H9 (cell line): ENCODE data around the gene TKTL1. TPM values are rescaled to one million over a fixed set of nuclear protein-coding genes. Genes with fewer than 3 reads are reported as not detected.

Source experiments
- DNase-seq: peaks from one replicate; pipeline ENCODE4 v3.0.0-alpha.2; 2017
- H2AFZ ChIP-seq: one replicate; pipeline ENCODE4 v1.6.1; 2013; ENCODE audit warnings: mild to moderate bottlenecking, low read length, control low read depth, moderate library complexity
- H2AK5ac ChIP-seq: 2 replicates; pipeline ENCODE4 v1.6.1; 2013; ENCODE audit warnings: low read length, control low read depth, mixed read lengths; ENCODE audit not compliant: insufficient read length
- H2BK120ac ChIP-seq: one replicate; pipeline ENCODE4 v1.6.1; 2013; ENCODE audit warnings: low read depth, mild to moderate bottlenecking, low read length, control low read depth, inconsistent platforms; ENCODE audit not compliant: poor library complexity, severe bottlenecking
- H2BK12ac ChIP-seq: 2 replicates; pipeline ENCODE4 v1.6.1; 2013; ENCODE audit warnings: low read length, control low read depth, mixed read lengths, low read depth; ENCODE audit not compliant: insufficient read length
- H2BK15ac ChIP-seq: 2 replicates; pipeline ENCODE4 v1.6.1; 2013; ENCODE audit warnings: low read depth, low read length, control low read depth
- H2BK20ac ChIP-seq: one replicate; pipeline ENCODE4 v1.6.1; 2013; ENCODE audit warnings: low read depth, mild to moderate bottlenecking, low read length, control low read depth, inconsistent platforms; ENCODE audit not compliant: poor library complexity, severe bottlenecking
- H2BK5ac ChIP-seq: 2 replicates; pipeline ENCODE4 v1.6.1; 2013; ENCODE audit warnings: low read length, control low read depth, mixed read lengths; ENCODE audit not compliant: insufficient read length
- H3K14ac ChIP-seq: 2 replicates; pipeline ENCODE4 v1.6.1; 2013; ENCODE audit warnings: low read length, control low read depth; ENCODE audit not compliant: insufficient read depth
- H3K18ac ChIP-seq: 2 replicates; pipeline ENCODE4 v1.6.1; 2013; ENCODE audit warnings: low read depth, mild to moderate bottlenecking, mixed read lengths, low read length, control low read depth; ENCODE audit not compliant: insufficient read length
- H3K23ac ChIP-seq: 2 replicates; pipeline ENCODE4 v1.6.1; 2013; ENCODE audit warnings: low read length, control low read depth, mixed read lengths, low read depth; ENCODE audit not compliant: insufficient read length
- H3K23me2 ChIP-seq: 2 replicates; pipeline ENCODE4 v1.6.1; 2013; ENCODE audit warnings: low read depth, mild to moderate bottlenecking, mixed read lengths, low read length, control low read depth; ENCODE audit not compliant: insufficient read length, poor library complexity, severe bottlenecking
- H3K27ac ChIP-seq: 2 replicates; pipeline ENCODE4 v1.5.1; 2013; ENCODE audit warnings: low read length, control low read depth, mixed read lengths, low read depth; ENCODE audit not compliant: insufficient read length
- H3K27me3 ChIP-seq: 2 replicates; pipeline ENCODE4 v1.6.1; 2013; ENCODE audit warnings: low read length, control low read depth, inconsistent platforms; ENCODE audit not compliant: insufficient read depth
- H3K4ac ChIP-seq: 2 replicates; pipeline ENCODE4 v1.6.1; 2013; ENCODE audit warnings: low read depth, mild to moderate bottlenecking, control low read depth, inconsistent platforms, low read length, moderate library complexity
- H3K4me1 ChIP-seq: 2 replicates; pipeline ENCODE4 v1.6.1; 2013; ENCODE audit warnings: low read length, control low read depth, inconsistent platforms; ENCODE audit not compliant: insufficient read depth
- H3K4me2 ChIP-seq: 2 replicates; pipeline ENCODE4 v1.6.1; 2013; ENCODE audit warnings: low read length, control low read depth, mixed read lengths; ENCODE audit not compliant: insufficient read length, insufficient read depth
- H3K56ac ChIP-seq: 2 replicates; pipeline ENCODE4 v1.6.1; 2013; ENCODE audit warnings: low read depth, mild to moderate bottlenecking, mixed read lengths, low read length, control low read depth; ENCODE audit not compliant: insufficient read length
- H3K79me1 ChIP-seq: 2 replicates; pipeline ENCODE4 v1.6.1; 2013; ENCODE audit warnings: low read depth, mild to moderate bottlenecking, moderate library complexity, low read length, control low read depth, inconsistent platforms; ENCODE audit not compliant: insufficient read depth, poor library complexity, severe bottlenecking
- H3K79me2 ChIP-seq: 2 replicates; pipeline ENCODE4 v1.6.1; 2013; ENCODE audit warnings: low read length, control low read depth, inconsistent platforms; ENCODE audit not compliant: insufficient read depth
- H3K9ac ChIP-seq: 2 replicates; pipeline ENCODE4 v1.6.1; 2013; ENCODE audit warnings: low read length, control low read depth, mixed read lengths; ENCODE audit not compliant: insufficient read length; ENCODE audit errors: extremely low read depth
- H3K9me3 ChIP-seq: one replicate; pipeline ENCODE4 v1.6.1; 2013; ENCODE audit warnings: low read depth, low read length, inconsistent platforms; ENCODE audit not compliant: control insufficient read depth
- H3T11ph ChIP-seq: one replicate; pipeline ENCODE4 v1.6.1; 2013; ENCODE audit warnings: mild to moderate bottlenecking, low read length, control low read depth, inconsistent platforms
- H4K20me1 ChIP-seq: one replicate; pipeline ENCODE4 v1.6.1; 2013; ENCODE audit not compliant: control insufficient read depth, insufficient read length, insufficient read depth
- H4K5ac ChIP-seq: 2 replicates; pipeline ENCODE4 v1.6.1; 2013; ENCODE audit warnings: low read depth, mild to moderate bottlenecking, mixed read lengths, low read length, control low read depth; ENCODE audit not compliant: insufficient read length
- H4K8ac ChIP-seq: replicated peaks from 2 replicates; pipeline ENCODE4 v1.6.1; 2013; ENCODE audit warnings: low read length, control low read depth, mixed read lengths, low read depth; ENCODE audit not compliant: insufficient read length
- H4K91ac ChIP-seq: 2 replicates; pipeline ENCODE4 v1.6.1; 2013; ENCODE audit warnings: low read depth, mild to moderate bottlenecking, moderate library complexity, mixed read lengths, low read length, control low read depth; ENCODE audit not compliant: insufficient read length
- H3K27ac Mint-ChIP-seq, 3 experiments: 2 replicates in 2 of 3; 3 replicates in 1 of 3; pipeline ENCODE4 v1.8.0; 2020 to 2021; ENCODE audit warnings: mixed read lengths in 3 of 3, mild to moderate bottlenecking in 1 of 3, moderate library complexity in 1 of 3
- H3K27me3 Mint-ChIP-seq: 2 replicates; pipeline ENCODE4 v1.8.0; 2021; ENCODE audit warnings: low read depth, mild to moderate bottlenecking, moderate library complexity, mixed read lengths
- H3K36me3 Mint-ChIP-seq, 3 experiments: 2 replicates in 2 of 3; 3 replicates in 1 of 3; pipeline ENCODE4 v1.8.0; 2020 to 2021; ENCODE audit warnings: low read depth in 3 of 3, mixed read lengths in 3 of 3; ENCODE audit not compliant: insufficient read depth in 1 of 3
- H3K4me1 Mint-ChIP-seq, 2 experiments: 2 replicates each; pipeline ENCODE4 v1.8.0; 2020; ENCODE audit warnings: mixed read lengths in 2 of 2
- H3K4me3 Mint-ChIP-seq, 2 experiments: 2 replicates in 1 of 2; 3 replicates in 1 of 2; pipeline ENCODE4 v1.8.0; 2020 to 2021; ENCODE audit warnings: mild to moderate bottlenecking in 2 of 2, mixed read lengths in 2 of 2, moderate library complexity in 1 of 2
- H3K9me3 Mint-ChIP-seq, 2 experiments: 2 replicates in 1 of 2; 3 replicates in 1 of 2; pipeline ENCODE4 v1.8.0; 2020; ENCODE audit warnings: mild to moderate bottlenecking in 2 of 2, mixed read lengths in 2 of 2, moderate library complexity in 1 of 2
- WGBS: extraction: QIAGEN DNeasy Blood & Tissue Kit; methylation state at CpG from one replicate; pipeline ENCODE4 v1.1.7; 2013; ENCODE audit warnings: missing lambda C conversion rate, low lambda C conversion rate, mixed read lengths; ENCODE audit not compliant: insufficient read length; ENCODE audit errors: extremely low coverage; 5-methylcytosine and 5-hydroxymethylcytosine counted together
- total RNA-seq: library from RNA; stranded (reverse); gene quantifications from 2 replicates; pipeline ENCODE4 v1.2.1, GENCODE V29; 2021
- TF ChIP-seq, protein P1 (sequence below): fragments of 200-600 bp; sonication (generic); conservative IDR thresholded peaks from 3 replicates; pipeline ENCODE4 v1.8.0; 2021; ENCODE audit warnings: antibody characterized with exemption, mild to moderate bottlenecking

TKTL1 gene
- total RNA-seq, 1 experiment from 2014 or later = not detected

DNA sequence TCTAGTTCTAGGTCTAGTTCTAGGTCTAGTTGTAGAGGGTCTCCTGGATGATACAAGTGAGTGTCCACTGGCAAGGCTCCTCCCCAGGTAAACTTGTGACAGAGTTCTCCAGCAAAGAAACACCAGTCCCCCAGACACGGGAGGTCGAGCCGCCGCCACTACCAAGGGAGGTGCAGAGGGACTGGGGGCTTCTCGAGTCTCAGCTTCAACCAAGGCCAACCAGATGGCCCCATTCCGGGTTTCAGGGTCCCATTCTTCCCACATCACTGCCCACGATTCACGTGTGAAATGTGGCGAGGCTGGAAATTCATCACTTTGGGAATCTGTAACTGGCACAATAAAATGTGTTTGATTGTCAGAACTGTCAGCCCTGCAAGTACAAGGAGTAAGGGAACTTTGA lies 37.5 kb downstream of the TKTL1 start:
- peaks cover 67 to 71% of the 10 kb centered on the region in 2 experiments for H3K9me3 Mint-ChIP-seq
- no peaks in the 10 kb centered on the region for H3K27me3 ChIP-seq
- no peaks in the 10 kb centered on the region for H3K23me2 ChIP-seq
- H3K4me1 Mint-ChIP-seq = peaks cover 6% of the 10 kb centered on the region in 2 experiments
- no peak overlapping the region for H4K8ac ChIP-seq
- no peak overlapping the region for H2BK5ac ChIP-seq
- H3K4me2 ChIP-seq = no peak overlapping the region
- H2BK20ac ChIP-seq = no peak overlapping the region
- H3K9ac ChIP-seq = no peak overlapping the region
- H3K36me3 Mint-ChIP-seq = peaks cover 0 to 8% (median 5%) of the 10 kb centered on the region in 3 experiments; a peak in 4 of 7 replicates
- H3K79me1 ChIP-seq = no peaks in the 10 kb centered on the region
- no peak overlapping the region for H2AK5ac ChIP-seq
- H3K56ac ChIP-seq = no peak overlapping the region
- no peak overlapping the region for H2BK12ac ChIP-seq
- H3K23ac ChIP-seq = no peak overlapping the region
- no peak for DNase-seq
- no peak overlapping the region for H3T11ph ChIP-seq
- no peak overlapping the region for H2BK15ac ChIP-seq
- no peak overlapping the region for H3K4ac ChIP-seq
- H3K18ac ChIP-seq = no peak overlapping the region
- no peak overlapping the region for H3K27ac Mint-ChIP-seq
- no peaks in the 10 kb centered on the region for H4K20me1 ChIP-seq
- no peak overlapping the region for H2AFZ ChIP-seq
- H3K27ac ChIP-seq = no peak overlapping the region
- TF ChIP-seq, protein P1, sequence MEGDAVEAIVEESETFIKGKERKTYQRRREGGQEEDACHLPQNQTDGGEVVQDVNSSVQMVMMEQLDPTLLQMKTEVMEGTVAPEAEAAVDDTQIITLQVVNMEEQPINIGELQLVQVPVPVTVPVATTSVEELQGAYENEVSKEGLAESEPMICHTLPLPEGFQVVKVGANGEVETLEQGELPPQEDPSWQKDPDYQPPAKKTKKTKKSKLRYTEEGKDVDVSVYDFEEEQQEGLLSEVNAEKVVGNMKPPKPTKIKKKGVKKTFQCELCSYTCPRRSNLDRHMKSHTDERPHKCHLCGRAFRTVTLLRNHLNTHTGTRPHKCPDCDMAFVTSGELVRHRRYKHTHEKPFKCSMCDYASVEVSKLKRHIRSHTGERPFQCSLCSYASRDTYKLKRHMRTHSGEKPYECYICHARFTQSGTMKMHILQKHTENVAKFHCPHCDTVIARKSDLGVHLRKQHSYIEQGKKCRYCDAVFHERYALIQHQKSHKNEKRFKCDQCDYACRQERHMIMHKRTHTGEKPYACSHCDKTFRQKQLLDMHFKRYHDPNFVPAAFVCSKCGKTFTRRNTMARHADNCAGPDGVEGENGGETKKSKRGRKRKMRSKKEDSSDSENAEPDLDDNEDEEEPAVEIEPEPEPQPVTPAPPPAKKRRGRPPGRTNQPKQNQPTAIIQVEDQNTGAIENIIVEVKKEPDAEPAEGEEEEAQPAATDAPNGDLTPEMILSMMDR = no peak
- WGBS = no CpG with 5 or more reads among the region's 9 CpGs
- H2BK120ac ChIP-seq = no peak overlapping the region
- H3K4me1 ChIP-seq = no peaks in the 10 kb centered on the region
- H3K27me3 Mint-ChIP-seq = peaks cover 11% of the 10 kb centered on the region
- H3K9me3 ChIP-seq = peaks cover 28% of the 10 kb centered on the region
- no peak overlapping the region for H4K91ac ChIP-seq
- no peak overlapping the region for H3K4me3 Mint-ChIP-seq
- H4K5ac ChIP-seq = no peak overlapping the region
- H3K79me2 ChIP-seq = no peaks in the 10 kb centered on the region
- H3K14ac ChIP-seq = no peak overlapping the region
